Natural killer cell treated with Interleukin-12 subunit alpha and Interleukin-12 subunit beta and Interleukin-15 and Interleukin-18, amount 100 ng/mL, for 72 hours (primary cell): ENCODE measurements around the gene IFT88. TPM values are rescaled to one million over a fixed set of nuclear protein-coding genes. Genes with fewer than 3 reads are reported as not detected.
A peak's percentile ranks its signal among the peaks of the same experiment; 100 is the strongest.

Experiments used
- ATAC-seq, 2 donors: fragments of 150-1000 bp; cut with Tn5 transposase in 1 of 2; sonication (Bioruptor Pico), chemical (Tn5 transposase) in 1 of 2; 2 replicates each; pipeline ENCODE4 v1.10.0; 2021
- DNase-seq: peaks from one replicate; pipeline ENCODE4 v3.0.0; 2022; ENCODE audit warnings: low spot score
- H3K27ac Mint-ChIP-seq, 2 donors: 1 replicate in 1 of 2; 2 replicates in 1 of 2; pipeline ENCODE4 v1.8.0; 2022; ENCODE audit warnings: mixed read lengths in 2 of 2, mild to moderate bottlenecking in 1 of 2, moderate library complexity in 1 of 2
- H3K27me3 Mint-ChIP-seq, 2 donors: 1 replicate in 1 of 2; 2 replicates in 1 of 2; pipeline ENCODE4 v1.8.0; 2022; ENCODE audit warnings: mixed read lengths in 2 of 2
- H3K36me3 Mint-ChIP-seq: one replicate; pipeline ENCODE4 v1.8.0; 2022; ENCODE audit warnings: mixed read lengths
- H3K4me1 Mint-ChIP-seq, 2 donors: 1 replicate in 1 of 2; 2 replicates in 1 of 2; pipeline ENCODE4 v1.8.0; 2022; ENCODE audit warnings: low read depth in 2 of 2, mixed read lengths in 2 of 2, mild to moderate bottlenecking in 1 of 2
- H3K4me3 Mint-ChIP-seq: one replicate; pipeline ENCODE4 v1.8.0; 2022; ENCODE audit warnings: mixed read lengths
- H3K9me3 Mint-ChIP-seq: 2 replicates; pipeline ENCODE4 v1.8.0; 2022; ENCODE audit warnings: mixed read lengths
- total RNA-seq, 2 donors: library from RNA; stranded (reverse); gene quantifications; one replicate each; pipeline ENCODE4 v1.2.3, GENCODE V29; 2022

Gene IFT88
- total RNA-seq, 2 donors from 2014 or later: 4.0 to 10.7 TPM

GRCh38 chr13:20721454-20722357 is 154.7 kb downstream of the IFT88 start:
- DNase-seq (no peak), ATAC-seq (peak; percentile 37 to 52)
- Mint-ChIP-seq H3K9me3 (no peaks in the 10 kb centered on the region), H3K4me3 (no peak overlapping the region), H3K4me1 (no peaks in the 10 kb centered on the region), H3K36me3 (no peaks in the 10 kb centered on the region), H3K27me3 (peaks cover 0 to 7% of the 10 kb centered on the region in 2 donors), H3K27ac (no peak overlapping the region)

GRCh38 chr13:20727856-20728255 is 160.9 kb downstream of the IFT88 start:
- Mint-ChIP-seq H3K9me3 (no peaks in the 10 kb centered on the region), H3K4me1 (peaks cover 0 to 4% of the 10 kb centered on the region in 2 donors), H3K27me3 (no peaks in the 10 kb centered on the region), H3K4me3 (no peak overlapping the region), H3K27ac (no peak overlapping the region), H3K36me3 (no peaks in the 10 kb centered on the region)
- no peak for ATAC-seq
- no peak for DNase-seq

- ATAC-seq: no peak
- Mint-ChIP-seq H3K27me3 (no peaks in the 10 kb centered on the region), H3K4me1 (peaks cover 0 to 4% of the 10 kb centered on the region in 2 donors), H3K36me3 (no peaks in the 10 kb centered on the region), H3K9me3 (no peaks in the 10 kb centered on the region), H3K4me3 (no peak overlapping the region), H3K27ac (no peak overlapping the region)
- DNase-seq: no peak
These were observed 161.8 kb downstream of the IFT88 start for GRCh38 chr13:20728579-20729311.

- Mint-ChIP-seq H3K4me3 (no peak overlapping the region), H3K9me3 (no peaks in the 10 kb centered on the region), H3K27ac (no peak overlapping the region), H3K36me3 (no peaks in the 10 kb centered on the region), H3K27me3 (no peaks in the 10 kb centered on the region), H3K4me1 (peaks cover 0 to 4% of the 10 kb centered on the region in 2 donors)
- DNase-seq (no peak), ATAC-seq (no peak)
These were observed 163.0 kb downstream of the IFT88 start for GRCh38 chr13:20729633-20730585.

- Mint-ChIP-seq H3K4me3 (no peak overlapping the region), H3K9me3 (no peaks in the 10 kb centered on the region), H3K27me3 (no peaks in the 10 kb centered on the region), H3K4me1 (no peaks in the 10 kb centered on the region), H3K27ac (no peak overlapping the region), H3K36me3 (no peaks in the 10 kb centered on the region)
- no peak for ATAC-seq
- DNase-seq: no peak
These were observed 171.7 kb downstream of the IFT88 start for GRCh38 chr13:20738616-20739015.

GRCh38 chr13:20740021-20740420 is 173.1 kb downstream of the IFT88 start:
- Mint-ChIP-seq H3K4me1 (no peaks in the 10 kb centered on the region), H3K27me3 (no peaks in the 10 kb centered on the region), H3K4me3 (no peak overlapping the region), H3K27ac (no peak overlapping the region), H3K9me3 (no peaks in the 10 kb centered on the region), H3K36me3 (peaks cover under 1% of the 10 kb centered on the region)
- ATAC-seq: peak; percentile 31 to 40
- DNase-seq: no peak

Other genes with a start within 250 kb of the IFT88 start
- gene CRYL1, start 41.3 kb upstream of the IFT88 start, total RNA-seq: 1 to 10 TPM; 5.2 to 9.0 TPM
- under 1 TPM in 1 of 2 donors, not detected in 1; 0.22 TPM for gene IL17D, start 136.5 kb downstream of the IFT88 start, total RNA-seq
- gene EEF1AKMT1, start 206.8 kb downstream of the IFT88 start, total RNA-seq: 10 to 100 TPM; 11.0 to 12.6 TPM